NCI-H187 (cell line): ENCODE measurements around the gene COX6B2.

Experiments
- DNase-seq, 2 experiments: peaks; one replicate each; lab custom pipeline; 2025; lab: John Stamatoyannopoulos, UW

COX6B2 gene

GRCh38 chr19:55383279-55384130 lies 29.0 kb upstream of the COX6B2 start:
- DNase-seq = peak; percentile 14 to 72

- DNase-seq = no peak
These were observed 28.1 kb upstream of the COX6B2 start for GRCh38 chr19:55382522-55383054.

GRCh38 chr19:55382013-55382412 lies 27.5 kb upstream of the COX6B2 start:
- no peak for DNase-seq

- DNase-seq = no peak
These were observed 24.7 kb upstream of the COX6B2 start for GRCh38 chr19:55379174-55379573.

GRCh38 chr19:55377356-55378131 lies 23.0 kb upstream of the COX6B2 start:
- no peak for DNase-seq

- no peak for DNase-seq
These were observed 21.9 kb upstream of the COX6B2 start, which contains the start of gene TMEM190 for GRCh38 chr19:55376241-55376933. Gene TMEM190 (plus strand): TSS chr19:55376826. CDS start chr19:55376854, 28 bp downstream.

- DNase-seq = no peak
These were observed 19.7 kb upstream of the COX6B2 start for GRCh38 chr19:55373993-55374757.

- no peak for DNase-seq
These were observed 18.9 kb upstream of the COX6B2 start for GRCh38 chr19:55373306-55373992.

- no peak for DNase-seq
These were observed 18.0 kb upstream of the COX6B2 start for GRCh38 chr19:55372316-55373081.

GRCh38 chr19:55370305-55370988 lies 15.9 kb upstream of the COX6B2 start, which contains the start of gene IL11:
Gene IL11 (minus strand): TSS chr19:55370463. CDS start chr19:55370310, 153 bp downstream.
- DNase-seq = no peak

GRCh38 chr19:55369653-55370304 lies 15.3 kb upstream of the COX6B2 start:
- no peak for DNase-seq

GRCh38 chr19:55368701-55369563 lies 14.4 kb upstream of the COX6B2 start:
- no peak for DNase-seq

- no peak for DNase-seq
These were observed 13.6 kb upstream of the COX6B2 start for GRCh38 chr19:55368106-55368505.

GRCh38 chr19:55366790-55367189 lies 12.3 kb upstream of the COX6B2 start:
- DNase-seq = no peak

- DNase-seq = no peak
These were observed 11.4 kb upstream of the COX6B2 start for GRCh38 chr19:55365964-55366363.

GRCh38 chr19:55365245-55365644 lies 10.7 kb upstream of the COX6B2 start:
- DNase-seq = no peak

GRCh38 chr19:55362990-55363716 lies 8.6 kb upstream of the COX6B2 start, which contains the start of gene GARIN5B:
Gene GARIN5B (minus strand): TSS chr19:55363260. CDS start chr19:55363066, 194 bp downstream.
- DNase-seq = no peak
